ENCODE results near the gene ZGPAT. TPM values are rescaled to one million over a fixed set of nuclear protein-coding genes. Genes with fewer than 3 reads are reported as not detected.
A peak's percentile ranks its signal among the peaks of the same experiment; 100 is the strongest.

Gene ZGPAT
- total RNA-seq, 2 experiments from 2014 or later = 37.3 to 43.3 TPM

- POLR2A ChIA-PET = no interaction called here
- DNase-seq = no peak
- Mint-ChIP-seq H3K27me3 (no peaks in the 10 kb centered on the region), H3K27ac (peak overlapping the region; percentile 41), H3K36me3 (ENCODE audit: low read depth) (peaks cover 15% of the 10 kb centered on the region), H3K4me3 (no peak overlapping the region), H3K4me1 (peaks cover 4% of the 10 kb centered on the region), H3K9me3 (no peaks in the 10 kb centered on the region)
- CTCF ChIA-PET = interaction anchor here (0.5 kb wide), 1 partner anchor 19 kb away, joined by 4 read pairs; no protein-coding TSS in a partner anchor
These were observed 16.7 kb upstream of the ZGPAT start for GRCh38 chr20:63690898-63691710.

GRCh38 chr20:63691711-63692435 is 16.0 kb upstream of the ZGPAT start:
- CTCF ChIA-PET = interaction anchor here (0.8 kb wide), 1 partner anchor 17 kb away, joined by 3 read pairs; no protein-coding TSS in a partner anchor
- POLR2A ChIA-PET = no interaction called here

GRCh38 chr20:63692436-63693082 is 15.3 kb upstream of the ZGPAT start:
- Mint-ChIP-seq H3K4me1 (peaks cover 5% of the 10 kb centered on the region), H3K4me3 (no peak overlapping the region), H3K27me3 (no peaks in the 10 kb centered on the region), H3K36me3 (ENCODE audit: low read depth) (peaks cover 15% of the 10 kb centered on the region), H3K9me3 (no peaks in the 10 kb centered on the region), H3K27ac (peak overlapping the region; percentile 66)
- ChIA-PET CTCF (interaction anchor here (0.8 kb wide), 1 partner anchor 16 kb away, joined by 3 read pairs; no protein-coding TSS in a partner anchor), POLR2A (no interaction called here)
- no peak for DNase-seq

More at GRCh38 chr20:63691711-63692435, 16.0 kb upstream of the ZGPAT start:
- DNase-seq = no peak
- H3K4me3 Mint-ChIP-seq = no peak overlapping the region
- H3K36me3 Mint-ChIP-seq (ENCODE audit: low read depth) = peaks cover 15% of the 10 kb centered on the region
- peaks cover 3% of the 10 kb centered on the region for H3K4me1 Mint-ChIP-seq
- peak overlapping the region; percentile 66 for H3K27ac Mint-ChIP-seq
- H3K9me3 Mint-ChIP-seq = no peaks in the 10 kb centered on the region
- H3K27me3 Mint-ChIP-seq = no peaks in the 10 kb centered on the region

- ChIA-PET CTCF (no interaction called here), POLR2A (no interaction called here)
- Mint-ChIP-seq H3K4me1 (peaks cover 5% of the 10 kb centered on the region), H3K36me3 (ENCODE audit: low read depth) (peaks cover 15% of the 10 kb centered on the region), H3K4me3 (no peak overlapping the region), H3K9me3 (no peaks in the 10 kb centered on the region), H3K27me3 (no peaks in the 10 kb centered on the region), H3K27ac (no peak overlapping the region)
- no peak for DNase-seq
These were observed 14.6 kb upstream of the ZGPAT start for GRCh38 chr20:63693083-63693732.

GRCh38 chr20:63693733-63694583 is 13.9 kb upstream of the ZGPAT start:
- peaks cover 15% of the 10 kb centered on the region for H3K36me3 Mint-ChIP-seq (ENCODE audit: low read depth)
- DNase-seq = no peak
- H3K4me3 Mint-ChIP-seq = peak overlapping the region; percentile 51
- ChIA-PET CTCF (no interaction called here), POLR2A (no interaction called here)
- H3K27me3 Mint-ChIP-seq = no peaks in the 10 kb centered on the region
- H3K9me3 Mint-ChIP-seq = no peaks in the 10 kb centered on the region
- peak overlapping the region; percentile 79 for H3K27ac Mint-ChIP-seq
- H3K4me1 Mint-ChIP-seq = peaks cover 5% of the 10 kb centered on the region

GRCh38 chr20:63694584-63695423 is 13.0 kb upstream of the ZGPAT start:
- CTCF ChIA-PET = no interaction called here
- POLR2A ChIA-PET = no interaction called here
- peaks cover 15% of the 10 kb centered on the region for H3K36me3 Mint-ChIP-seq (ENCODE audit: low read depth)
- H3K27me3 Mint-ChIP-seq = no peaks in the 10 kb centered on the region
- no peak for DNase-seq
- H3K9me3 Mint-ChIP-seq = no peaks in the 10 kb centered on the region
- H3K27ac Mint-ChIP-seq = no peak overlapping the region
- no peak overlapping the region for H3K4me3 Mint-ChIP-seq
- H3K4me1 Mint-ChIP-seq = peaks cover 5% of the 10 kb centered on the region

- no peak for DNase-seq
- H3K27ac Mint-ChIP-seq = peak overlapping the region; percentile 25
- H3K4me1 Mint-ChIP-seq = peaks cover 5% of the 10 kb centered on the region
- no peaks in the 10 kb centered on the region for H3K9me3 Mint-ChIP-seq
- H3K27me3 Mint-ChIP-seq = no peaks in the 10 kb centered on the region
- POLR2A ChIA-PET = no interaction called here
- CTCF ChIA-PET = interaction anchor here (1.1 to 1.5 kb wide), 2 partner anchors 16 to 32 kb away, joined by 3 read pairs; no protein-coding TSS in a partner anchor
- no peak overlapping the region for H3K4me3 Mint-ChIP-seq
- peaks cover 15% of the 10 kb centered on the region for H3K36me3 Mint-ChIP-seq (ENCODE audit: low read depth)
These were observed 12.2 kb upstream of the ZGPAT start for GRCh38 chr20:63695424-63696305.

- Mint-ChIP-seq H3K27me3 (no peaks in the 10 kb centered on the region), H3K27ac (peak overlapping the region; percentile 25), H3K4me3 (no peak overlapping the region), H3K36me3 (ENCODE audit: low read depth) (peaks cover 15% of the 10 kb centered on the region), H3K4me1 (peaks cover 5% of the 10 kb centered on the region), H3K9me3 (no peaks in the 10 kb centered on the region)
- CTCF ChIA-PET = interaction anchor here (1.1 to 1.8 kb wide), 3 partner anchors 17 to 159 kb away, joined by 3 to 6 read pairs (median 3); no protein-coding TSS in a partner anchor
- no peak for DNase-seq
- POLR2A ChIA-PET = no interaction called here
These were observed 11.6 kb upstream of the ZGPAT start for GRCh38 chr20:63696306-63696627.

- Mint-ChIP-seq H3K4me3 (no peak within 1 kb of the TSS), H3K27me3 (no peaks in the 10 kb centered on the region), H3K9me3 (no peaks in the 10 kb centered on the region), H3K4me1 (peaks cover 5% of the 10 kb centered on the region), H3K36me3 (ENCODE audit: low read depth) (peaks cover 11% of the 10 kb centered on the region), H3K27ac (peak within 1 kb of the TSS; percentile 25)
- POLR2A ChIA-PET = no interaction called here
- DNase-seq = no peak
- CTCF ChIA-PET = interaction anchor here (1.1 to 2.7 kb wide), 5 partner anchors 10 to 159 kb away, joined by 3 to 15 read pairs (median 4); partner anchors contain the start of genes ARFRP1 and ZGPAT
These were observed 11.0 kb upstream of the ZGPAT start, which contains the start of gene TNFRSF6B for GRCh38 chr20:63696628-63697356. TSS of gene TNFRSF6B (plus strand) at chr20:63696652. CDS start at chr20:63696768, 116 bp downstream.

GRCh38 chr20:63697357-63697867 is 10.4 kb upstream of the ZGPAT start:
- ChIA-PET CTCF (interaction anchor here (0.6 to 2.7 kb wide), 5 partner anchors 10 to 170 kb away, joined by 3 to 15 read pairs (median 6); partner anchors contain the start of genes ARFRP1 and ZGPAT), POLR2A (no interaction called here)
- DNase-seq = no peak
- H3K27ac Mint-ChIP-seq = no peak overlapping the region
- no peaks in the 10 kb centered on the region for H3K27me3 Mint-ChIP-seq
- H3K4me3 Mint-ChIP-seq = no peak overlapping the region
- H3K4me1 Mint-ChIP-seq = peaks cover 9% of the 10 kb centered on the region
- no peaks in the 10 kb centered on the region for H3K9me3 Mint-ChIP-seq
- peaks cover 10% of the 10 kb centered on the region for H3K36me3 Mint-ChIP-seq (ENCODE audit: low read depth)

Measured in activated CD4-positive, alpha-beta T cell treated with anti-CD3 and anti-CD28 coated beads, Interleukin-2, amount 10 ng/mL, durations not matched to agents 7 days and 5 days (primary cell).